T47D (cell line): ENCODE results near the gene FITM1.

Source experiments
- DNase-seq, 2 experiments: peaks; one replicate each; pipeline versions ENCODE4 v3.0.0 to v3.0.0-alpha.2; 2011 to 2012; ENCODE audit warnings: low read depth in 1 of 2, low spot score in 1 of 2
- JUND ChIP-seq: IDR thresholded peaks from 2 replicates; pipeline ENCODE4 v1.6.1; 2012; ENCODE audit warnings: low read depth
- in situ Hi-C: cut with HindIII; loops from 2 replicates; pipeline ENCODE4 v1.10.0; 2016; ENCODE audit warnings: low sequenced_read_pairs, low pct_unique_long_range_greater_than_20kb

FITM1 gene

DNA sequence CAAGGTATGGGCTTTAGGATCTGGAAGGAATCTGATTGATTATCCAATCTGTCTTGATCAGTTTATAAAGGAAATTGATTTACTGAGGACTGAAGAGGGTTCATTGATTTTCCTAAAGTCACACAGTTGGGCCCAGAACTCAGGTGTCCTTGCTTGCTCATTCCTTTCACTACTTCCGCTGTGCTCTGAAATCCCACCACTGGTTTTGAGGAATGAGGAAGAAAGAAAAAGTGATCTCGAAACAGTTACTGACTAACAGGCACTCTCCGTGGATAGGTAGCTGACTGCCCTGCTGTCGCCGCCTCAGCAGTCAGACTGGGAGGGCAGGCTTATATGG is at the start of gene FITM1:
Gene FITM1, plus strand, starts transcription at position 280 of the 337 bp plus-strand sequence. CDS start 905 bp downstream, outside the sequence.
- no peak for DNase-seq
- in situ Hi-C loops, result no loop called here
- TF ChIP-seq JUND, result no peak

DNA sequence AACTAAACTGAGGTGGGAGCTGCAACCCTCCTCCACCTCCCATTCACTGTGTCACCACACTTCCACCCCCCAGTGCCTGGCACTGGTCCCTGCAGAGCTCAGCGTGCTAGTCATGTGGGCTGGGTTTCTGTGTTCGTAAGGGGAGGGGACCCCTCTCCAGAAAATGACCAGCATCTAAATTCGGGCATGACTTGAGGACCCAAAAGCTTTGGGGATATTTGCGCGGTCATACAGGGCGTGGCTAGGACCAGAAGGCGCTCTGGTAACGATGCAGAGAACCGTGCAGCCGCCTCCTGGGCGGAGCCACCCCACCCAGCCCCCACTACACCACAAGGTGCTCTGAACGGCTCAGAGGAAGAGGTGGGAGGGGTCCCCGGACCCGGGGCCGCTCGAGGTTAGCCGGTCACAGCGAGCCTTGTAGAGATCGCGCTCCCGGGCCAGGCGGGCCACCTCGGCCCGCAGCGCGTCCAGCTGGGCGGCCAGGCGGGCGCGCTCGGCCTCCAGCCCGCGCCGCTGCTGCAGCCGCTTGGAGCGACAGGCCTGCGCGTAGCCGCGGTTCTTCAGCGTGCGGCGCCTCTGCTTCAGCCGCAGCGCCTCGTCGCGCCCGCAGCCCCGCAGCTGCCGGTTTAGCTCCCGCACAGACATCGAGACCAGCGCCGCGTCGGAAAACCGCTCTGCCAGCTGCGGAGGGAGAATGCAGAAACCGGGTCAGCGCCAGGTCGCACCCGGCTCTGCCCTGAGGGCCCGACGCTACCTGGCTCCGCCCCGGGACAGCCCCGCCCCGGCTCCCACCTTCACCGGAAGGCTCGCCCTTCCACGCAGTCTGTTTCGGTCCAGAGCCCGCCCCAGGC is 49.3 kb upstream of the FITM1 start:
- peak; percentile 64 to 74 for DNase-seq
- in situ Hi-C loops, result no loop called here
- no peak for TF ChIP-seq JUND

- TF ChIP-seq JUND, result no peak
- in situ Hi-C loops, result no loop called here
- DNase-seq, result no peak
These were observed 48.7 kb upstream of the FITM1 start for GRCh38 chr14:24081739-24082211.

DNA sequence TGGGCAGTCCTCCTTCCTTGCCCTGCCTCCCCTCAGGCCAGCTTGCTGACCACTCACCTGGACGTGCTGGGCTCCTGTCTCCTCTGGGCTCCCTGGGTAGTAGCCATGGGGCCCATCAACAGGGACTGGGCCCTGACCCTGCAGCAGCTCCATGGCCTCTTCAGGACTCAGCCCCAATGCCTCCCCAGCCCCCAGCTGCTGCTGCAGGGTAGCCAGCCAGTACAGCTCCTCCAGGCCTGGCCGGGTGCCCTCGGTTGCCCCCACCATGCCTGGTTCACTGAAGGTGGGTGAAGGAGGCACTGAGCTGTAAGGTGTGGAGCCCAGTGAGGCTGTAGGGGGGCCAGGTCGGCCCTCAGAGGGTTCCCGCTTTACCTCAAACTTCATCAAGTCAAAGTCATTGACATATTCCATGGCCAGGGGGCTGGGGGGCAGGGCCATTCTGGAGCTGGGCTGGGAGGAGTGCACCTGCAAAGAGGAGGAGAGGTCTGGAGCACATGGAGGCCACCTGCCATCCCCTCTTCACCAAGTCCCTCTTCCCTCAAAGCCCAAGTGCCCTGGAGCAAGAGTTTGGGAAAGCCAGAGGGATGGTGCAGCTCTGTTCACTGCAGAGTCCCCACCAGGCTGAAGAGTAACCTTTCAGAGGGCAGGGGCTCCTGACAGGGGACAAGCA is 47.9 kb upstream of the FITM1 start:
- no peak for TF ChIP-seq JUND
- DNase-seq, result no peak
- in situ Hi-C loops, result no loop called here

DNA sequence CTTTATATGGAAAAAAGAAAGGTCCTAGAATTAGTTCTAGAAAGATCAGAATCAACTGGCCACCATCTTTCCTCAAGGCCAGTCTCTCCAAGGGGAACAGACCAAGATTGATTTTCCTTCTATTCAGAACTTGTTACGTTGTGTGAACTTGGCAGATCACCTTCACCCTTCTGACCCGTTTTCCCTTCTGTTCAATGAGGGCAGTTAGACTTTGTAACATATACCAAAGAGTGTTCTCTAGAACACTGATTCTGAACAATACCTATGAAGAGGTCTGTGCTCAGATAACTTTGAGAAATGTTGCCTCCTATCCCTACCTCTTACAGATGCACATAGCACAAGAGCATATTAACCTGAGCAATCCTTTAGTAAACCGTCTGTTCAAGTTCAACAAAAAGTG is 47.0 kb upstream of the FITM1 start:
- TF ChIP-seq JUND, result no peak
- DNase-seq, result no peak
- in situ Hi-C loops, result no loop called here

- DNase-seq, result no peak
- in situ Hi-C loops, result no loop called here
- no peak for TF ChIP-seq JUND
These were observed 46.0 kb upstream of the FITM1 start for GRCh38 chr14:24084440-24084839.

- in situ Hi-C loops, result no loop called here
- no peak for DNase-seq
- no peak for TF ChIP-seq JUND
These were observed 45.2 kb upstream of the FITM1 start for GRCh38 chr14:24085215-24085614.

GRCh38 chr14:24086193-24086955 is 44.1 kb upstream of the FITM1 start:
- TF ChIP-seq JUND, result no peak
- DNase-seq, result no peak
- in situ Hi-C loops, result no loop called here

DNA sequence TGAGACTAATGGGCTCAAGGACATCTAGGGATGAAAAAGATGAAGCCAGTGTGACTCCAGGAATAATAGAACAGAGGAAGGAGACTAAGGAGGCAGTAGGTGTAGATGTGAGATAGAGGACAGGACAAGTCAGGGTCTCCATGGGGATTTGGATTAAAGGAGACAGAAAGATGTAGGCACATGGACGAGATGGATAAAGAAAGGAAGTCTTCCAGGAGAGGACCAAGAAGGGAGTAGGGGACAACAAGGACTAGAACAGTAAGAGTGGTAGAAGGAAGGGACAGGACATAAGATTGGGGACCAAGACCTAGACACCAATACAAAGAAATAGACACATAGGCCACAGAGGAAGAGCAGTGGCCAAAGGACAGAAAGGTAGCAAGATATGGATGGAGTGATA is 43.5 kb upstream of the FITM1 start:
- no peak for DNase-seq
- TF ChIP-seq JUND, result no peak
- in situ Hi-C loops, result no loop called here

DNA sequence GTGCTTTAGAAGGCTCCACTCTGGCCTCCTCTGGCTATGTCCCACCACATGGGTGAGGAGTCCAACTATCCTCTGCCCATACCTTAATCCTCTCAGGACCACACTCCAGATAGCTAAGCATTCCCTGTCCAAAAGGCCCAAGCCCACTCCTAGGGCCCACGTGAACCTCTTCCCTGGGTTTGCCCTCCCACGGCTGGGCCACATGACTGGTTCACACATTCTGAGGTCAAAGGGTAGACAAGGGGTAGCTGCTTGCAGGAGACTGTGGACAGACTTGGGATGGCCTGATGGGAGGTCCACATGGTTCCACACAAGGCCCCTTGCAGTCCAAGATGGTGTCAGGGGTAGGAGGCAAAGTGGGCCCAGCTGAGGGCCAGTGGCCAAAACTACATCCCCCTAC is 42.4 kb upstream of the FITM1 start:
- no peak for DNase-seq
- in situ Hi-C loops, result no loop called here
- TF ChIP-seq JUND, result no peak

- DNase-seq, result no peak
- in situ Hi-C loops, result no loop called here
- TF ChIP-seq JUND, result no peak
These were observed 40.6 kb upstream of the FITM1 start for GRCh38 chr14:24089890-24090289.

GRCh38 chr14:24092110-24092504 is 38.4 kb upstream of the FITM1 start:
- in situ Hi-C loops, result no loop called here
- TF ChIP-seq JUND, result no peak
- no peak for DNase-seq
